ENCODE measurements around the gene UBXN10. TPM values are rescaled to one million over a fixed set of nuclear protein-coding genes. Genes with fewer than 3 reads are reported as not detected.

The UBXN10 gene
- total and polyA plus RNA-seq, 2 of the 8 experiments (the other 6 are each of a cell fraction or from before 2014, with no cell fraction given), result 0.43 to 0.68 TPM

- Histone ChIP-seq H2BK12ac (ENCODE audit: low read depth, low read length) (no peak overlapping the region), H3K36me3 (ENCODE audit: control insufficient read depth in 2 of 4, insufficient read depth in 4 of 4, low read length in 3 of 4) (no peaks in the 10 kb centered on the region), H4K8ac (ENCODE audit: extremely low read depth, insufficient read depth, low read length) (no peak overlapping the region), H2AFZ (ENCODE audit: low read length) (no peak overlapping the region), H2BK5ac (ENCODE audit: low read depth, low read length) (no peak overlapping the region), H2BK120ac (replicated peaks; ENCODE audit: low read depth, low read length) (no peak overlapping the region), H2BK15ac (ENCODE audit: low read length) (peak overlapping the region; percentile 100; the same call in 1 of the 2 replicates), H2BK20ac (ENCODE audit: low read length) (no peak overlapping the region; the same call in 1 of the 2 replicates), H2AK5ac (ENCODE audit: low read depth, low read length) (no peak overlapping the region), H4K5ac (ENCODE audit: insufficient read length, low read depth, low read length) (no peak overlapping the region), H3K27ac (ENCODE audit: low read depth, low read length) (no peak overlapping the region), H3K23ac (ENCODE audit: insufficient read length) (no peak overlapping the region), H3K4me3 (ENCODE audit: extremely low read depth in 1 of 4, insufficient read depth in 2 of 4, low read depth in 3 of 4, low read length in 4 of 4) (no peak overlapping the region; a peak in 1 of 8 replicates), H3K4me1 (replicated peaks in 1 of 4; ENCODE audit: control insufficient read depth in 3 of 4, insufficient read depth in 4 of 4, low read length in 3 of 4) (peaks cover 0 to 11% (median 5%) of the 10 kb centered on the region in 4 experiments; a peak in 6 of 7 replicates), H3K4me2 (ENCODE audit: insufficient read depth in 1 of 2, low read depth in 2 of 2, low read length in 2 of 2) (peak overlapping the region in 1 of 2 experiments; percentile 44; a peak in 1 of 4 replicates), H3K79me2 (ENCODE audit: control insufficient read depth in 1 of 2, insufficient read depth in 2 of 2, low read length in 2 of 2) (no peaks in the 10 kb centered on the region), H3K9ac (replicated peaks in 1 of 4; ENCODE audit: extremely low read depth in 1 of 4, low read depth in 3 of 4, low read length in 3 of 4) (no peak overlapping the region), H4K20me1 (replicated peaks in 1 of 2; ENCODE audit: control insufficient read depth in 1 of 2, insufficient read depth in 2 of 2, low read length in 2 of 2) (no peaks in the 10 kb centered on the region), H3K18ac (ENCODE audit: extremely low read depth, low read length) (no peak overlapping the region), H3K79me1 (ENCODE audit: low read depth, low read length) (no peaks in the 10 kb centered on the region), H3K56ac (replicated peaks; ENCODE audit: insufficient read length, low read depth, low read length) (no peak overlapping the region), H4K91ac (replicated peaks; ENCODE audit: insufficient read length, low read length) (no peak overlapping the region), H3K14ac (ENCODE audit: insufficient read length) (no peak overlapping the region), H3K4ac (replicated peaks; ENCODE audit: insufficient read length, low read depth, low read length) (no peak overlapping the region), H3K9me3 (ENCODE audit: insufficient read depth in 2 of 2, low read depth in 1 of 2, low read length in 1 of 2) (no peaks in the 10 kb centered on the region), H3K23me2 (ENCODE audit: low read depth, low read length) (no peaks in the 10 kb centered on the region), H3K27me3 (replicated peaks in 1 of 4; ENCODE audit: control insufficient read depth in 3 of 4, extremely low read depth in 1 of 4, insufficient read depth in 3 of 4, low read length in 3 of 4) (no peaks in the 10 kb centered on the region)
- TF ChIP-seq USF2 (IDR thresholded peaks at IDR 0.05; ENCODE audit: low read length) (0 out of 2 replicates have a peak, but pooled peaks have one; percentile 14), NRF1 (IDR thresholded peaks at IDR 0.05; ENCODE audit: low read depth, low read length) (no peak)
- DNase-seq (ENCODE audit: low read depth in 1 of 2, low spot score in 2 of 2), result no peak
- ChIA-PET CTCF (ENCODE audit: partially characterized antibody) (interaction anchor here (0.6 to 13.5 kb wide), 39 partner anchors 10 to 341 kb away, joined by 3 to 127 read pairs (median 5); partner anchors contain the start of genes PLA2G2A and PLA2G2E), POLR2A (ENCODE audit: partially characterized antibody) (interaction anchor here (0.9 to 1.4 kb wide), 4 partner anchors 39 to 235 kb away, joined by 3 to 4 read pairs (median 3); no protein-coding TSS in a partner anchor)
- no peak for FAIRE-seq
- WGBS, 2 experiments (ENCODE audit: extremely low coverage in 1 of 2, insufficient coverage in 1 of 2, insufficient read length in 1 of 2, insufficient replicate concordance in 2 of 2, low coverage in 1 of 2, low lambda C conversion rate in 2 of 2, missing lambda C conversion rate in 1 of 2), result 61% methylated on average over 7 of the region's 7 CpGs; no CpG with 5 or more reads in 1 of the 2 experiments
Measured at GRCh38 chr1:20152599-20152930, 33.3 kb upstream of the UBXN10 start.
